GM12891 (cell line): ENCODE data around the gene APOA5.

ENCODE experiments used
- PAX5 ChIP-seq: IDR thresholded peaks from 2 replicates; pipeline ENCODE4 v1.6.1; 2011; ENCODE audit warnings: low read length, moderate library complexity, mild to moderate bottlenecking; ENCODE audit not compliant: insufficient read depth, severe bottlenecking
- POLR2A ChIP-seq: IDR thresholded peaks from 2 replicates; pipeline ENCODE4 v1.6.1; 2011; ENCODE audit warnings: low read depth, low read length, control low read depth
- POLR2AphosphoS5 ChIP-seq: IDR thresholded peaks from 2 replicates; pipeline ENCODE4 v1.6.1; 2011; ENCODE audit warnings: low read depth, low read length, control low read depth
- POU2F2 ChIP-seq: IDR thresholded peaks from 2 replicates; pipeline ENCODE4 v1.6.1; 2011; ENCODE audit warnings: low read depth, mild to moderate bottlenecking, control low read depth, low read length, moderate library complexity
- TAF1 ChIP-seq: IDR thresholded peaks from 2 replicates; pipeline ENCODE4 v1.6.1; 2011; ENCODE audit warnings: low read depth, low read length, control low read depth

GRCh38 chr11:116829525-116830183 is 38.0 kb upstream of the APOA5 start, which contains the start of gene APOC3:
- TF ChIP-seq POLR2A (no peak), TAF1 (no peak), POU2F2 (no peak), POLR2AphosphoS5 (no peak), PAX5 (no peak)
